HEK293 (cell line): ENCODE measurements around the gene PFDN5.

Source experiments
- ZNF140 ChIP-seq: fragments of 450-650 bp; formaldehyde crosslinking; IDR thresholded peaks from 2 replicates; pipeline ENCODE4 v1.5.1; 2016; ENCODE audit warnings: missing biosample characterization, missing genetic modification characterization
- ZNF366 ChIP-seq: fragments of 450-650 bp; formaldehyde crosslinking; conservative IDR thresholded peaks from 2 replicates; pipeline ENCODE4 v1.5.1; 2016; ENCODE audit warnings: missing biosample characterization, missing genetic modification characterization
- TF ChIP-seq, protein P1 (sequence below): fragments of 450-650 bp; formaldehyde crosslinking; IDR thresholded peaks from 2 replicates; pipeline ENCODE4 v1.5.1; 2016; ENCODE audit warnings: missing biosample characterization, missing genetic modification characterization
- TF ChIP-seq, protein P2 (sequence below): fragments of 450-650 bp; formaldehyde crosslinking; optimal IDR thresholded peaks from 2 replicates; pipeline ENCODE3; 2016; ENCODE audit warnings: missing biosample characterization, mild to moderate bottlenecking, missing genetic modification characterization

DNA sequence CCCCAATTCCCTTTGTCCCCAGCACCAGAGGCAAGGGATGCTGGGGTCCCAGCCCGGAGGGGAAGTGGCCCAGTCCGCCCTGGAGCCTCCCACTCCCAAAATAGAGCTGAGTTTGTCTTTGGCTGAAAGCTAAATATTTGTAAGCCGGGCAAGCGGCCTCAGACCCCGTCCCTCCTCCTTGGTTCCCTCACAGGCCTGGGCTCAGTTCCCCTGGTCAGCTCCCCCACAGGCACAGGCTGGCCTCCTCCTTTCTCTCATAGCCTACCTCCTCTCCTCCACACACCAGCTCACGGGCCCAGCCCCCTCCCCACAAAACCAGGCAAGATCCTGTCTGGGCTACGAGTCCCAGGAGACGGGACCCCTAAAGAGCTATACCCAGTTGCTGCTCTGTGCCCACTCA, 39.5 kb downstream of the PFDN5 start:
- TF ChIP-seq, protein P1, sequence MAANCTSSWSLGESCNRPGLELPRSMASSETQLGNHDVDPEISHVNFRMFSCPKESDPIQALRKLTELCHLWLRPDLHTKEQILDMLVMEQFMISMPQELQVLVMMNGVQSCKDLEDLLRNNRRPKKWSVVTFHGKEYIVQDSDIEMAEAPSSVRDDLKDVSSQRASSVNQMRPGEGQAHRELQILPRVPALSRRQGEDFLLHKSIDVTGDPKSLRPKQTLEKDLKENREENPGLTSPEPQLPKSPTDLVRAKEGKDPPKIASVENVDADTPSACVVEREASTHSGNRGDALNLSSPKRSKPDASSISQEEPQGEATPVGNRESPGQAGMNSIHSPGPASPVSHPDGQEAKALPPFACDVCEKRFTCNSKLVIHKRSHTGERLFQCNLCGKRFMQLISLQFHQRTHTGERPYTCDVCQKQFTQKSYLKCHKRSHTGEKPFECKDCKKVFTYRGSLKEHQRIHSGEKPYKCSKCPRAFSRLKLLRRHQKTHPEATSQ, result no peak
- TF ChIP-seq ZNF366 (tag by site-specific recombination) (no peak), ZNF140 (tag by site-specific recombination) (no peak)
- TF ChIP-seq, protein P2, sequence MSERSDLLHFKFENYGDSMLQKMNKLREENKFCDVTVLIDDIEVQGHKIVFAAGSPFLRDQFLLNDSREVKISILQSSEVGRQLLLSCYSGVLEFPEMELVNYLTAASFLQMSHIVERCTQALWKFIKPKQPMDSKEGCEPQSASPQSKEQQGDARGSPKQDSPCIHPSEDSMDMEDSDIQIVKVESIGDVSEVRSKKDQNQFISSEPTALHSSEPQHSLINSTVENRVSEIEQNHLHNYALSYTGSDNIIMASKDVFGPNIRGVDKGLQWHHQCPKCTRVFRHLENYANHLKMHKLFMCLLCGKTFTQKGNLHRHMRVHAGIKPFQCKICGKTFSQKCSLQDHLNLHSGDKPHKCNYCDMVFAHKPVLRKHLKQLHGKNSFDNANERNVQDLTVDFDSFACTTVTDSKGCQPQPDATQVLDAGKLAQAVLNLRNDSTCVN (tag by site-specific recombination), result no peak
